H1 (cell line): Measurements from ENCODE around the gene AXIN2. TPM values are rescaled to one million over a fixed set of nuclear protein-coding genes. Genes with fewer than 3 reads are reported as not detected.

ENCODE experiments used
- CTCF ChIA-PET: fragments of 300-600 bp; sonication (Branson Sonifier 250); formaldehyde crosslinking; loops from one replicate; lab custom pipeline; 2021; ENCODE audit not compliant: partially characterized antibody; lab: Charles Lee
- POLR2A ChIA-PET: fragments of 300-600 bp; sonication (Branson Sonifier 250); formaldehyde crosslinking; loops from one replicate; lab custom pipeline; 2021; ENCODE audit warnings: inconsistent platforms; ENCODE audit not compliant: partially characterized antibody; lab: Charles Lee
- DNase-seq, 2 experiments: peaks; one replicate each; pipeline versions ENCODE4 v3.0.0 to v3.0.0-alpha.2; 2010 to 2022; ENCODE audit warnings: low spot score in 2 of 2, low read depth in 1 of 2, mixed read lengths in 1 of 2
- FAIRE-seq: peaks from 2 replicates; lab custom pipeline; 2011; peaks lifted over from hg19 to GRCh38; lab: Jason Lieb, UNC
- H2AFZ ChIP-seq: 2 replicates; pipeline ENCODE4 v1.8.1; 2012; ENCODE audit warnings: low read length, inconsistent platforms
- H2AK5ac ChIP-seq: 2 replicates; pipeline ENCODE4 v1.6.1; 2013; ENCODE audit warnings: low read depth, low read length
- H2BK120ac ChIP-seq: replicated peaks from 2 replicates; pipeline ENCODE3; 2013; ENCODE audit warnings: low read depth, low read length, inconsistent platforms
- H2BK12ac ChIP-seq: 2 replicates; pipeline ENCODE4 v1.6.1; 2013; ENCODE audit warnings: low read depth, low read length
- H2BK15ac ChIP-seq: 2 replicates; pipeline ENCODE4 v1.6.1; 2013; ENCODE audit warnings: low read length
- H2BK20ac ChIP-seq: 2 replicates; pipeline ENCODE4 v1.6.1; 2013; ENCODE audit warnings: low read length
- H2BK5ac ChIP-seq: 2 replicates; pipeline ENCODE4 v1.6.1; 2013; ENCODE audit warnings: low read depth, low read length
- H3K14ac ChIP-seq: 2 replicates; pipeline ENCODE4 v1.6.1; 2013; ENCODE audit warnings: inconsistent platforms; ENCODE audit not compliant: insufficient read length
- H3K18ac ChIP-seq: 2 replicates; pipeline ENCODE4 v1.6.1; 2013; ENCODE audit warnings: low read length; ENCODE audit errors: extremely low read depth
- H3K23ac ChIP-seq: 2 replicates; pipeline ENCODE4 v1.6.1; 2013; ENCODE audit warnings: inconsistent platforms; ENCODE audit not compliant: insufficient read length
- H3K23me2 ChIP-seq: 2 replicates; pipeline ENCODE4 v1.6.1; 2013; ENCODE audit warnings: low read depth, low read length
- H3K27ac ChIP-seq: 2 replicates; pipeline ENCODE4 v1.6.1; 2011; ENCODE audit warnings: low read depth, low read length, inconsistent platforms
- H3K27me3 ChIP-seq, 4 experiments: replicated peaks in 1 of 4; 1 replicate in 1 of 4; 2 replicates in 3 of 4; pipeline versions ENCODE4 v1.6.1 to v1.8.1; 2011 to 2013; ENCODE audit warnings: low read length in 3 of 4, mild to moderate bottlenecking in 3 of 4, inconsistent platforms in 2 of 4, mixed read lengths in 2 of 4, moderate library complexity in 1 of 4; ENCODE audit not compliant: control insufficient read depth in 3 of 4, insufficient read depth in 3 of 4; ENCODE audit errors: extremely low read depth in 1 of 4
- H3K36me3 ChIP-seq, 4 experiments: 2 replicates each; pipeline versions ENCODE4 v1.6.1 to v1.8.1; 2011 to 2013; ENCODE audit warnings: mild to moderate bottlenecking in 4 of 4, low read length in 3 of 4, moderate library complexity in 2 of 4, control low read depth in 1 of 4, inconsistent platforms in 1 of 4; ENCODE audit not compliant: insufficient read depth in 4 of 4, control insufficient read depth in 2 of 4
- H3K4ac ChIP-seq: replicated peaks from 2 replicates; pipeline ENCODE3; 2013; ENCODE audit warnings: low read length, low read depth, mixed read lengths, inconsistent platforms; ENCODE audit not compliant: insufficient read length
- H3K4me1 ChIP-seq, 4 experiments: replicated peaks in 1 of 4; 1 replicate in 1 of 4; 2 replicates in 3 of 4; pipeline versions ENCODE4 v1.6.1 to v1.8.1; 2011 to 2013; ENCODE audit warnings: low read length in 3 of 4, inconsistent platforms in 2 of 4, mixed read lengths in 1 of 4; ENCODE audit not compliant: insufficient read depth in 4 of 4, control insufficient read depth in 3 of 4
- H3K4me2 ChIP-seq, 2 experiments: 2 replicates each; pipeline versions ENCODE4 v1.6.1 to v1.8.1; 2011 to 2013; ENCODE audit warnings: low read depth in 2 of 2, low read length in 2 of 2, control low read depth in 1 of 2, inconsistent platforms in 1 of 2, mild to moderate bottlenecking in 1 of 2; ENCODE audit not compliant: insufficient read depth in 1 of 2
- H3K4me3 ChIP-seq, 4 experiments: fragments of 200-600, 300-600 bp in 1 of 4; sonication (generic), shearing (Covaris generic), sonication (Bioruptor Twin) in 1 of 4; 2 replicates each; pipeline versions ENCODE4 v1.5.1 to v1.8.1; 2011 to 2016; ENCODE audit warnings: low read length in 4 of 4, low read depth in 3 of 4, control low read depth in 2 of 4, inconsistent platforms in 2 of 4, mild to moderate bottlenecking in 2 of 4, mixed read lengths in 1 of 4, moderate library complexity in 1 of 4; ENCODE audit not compliant: insufficient read depth in 2 of 4; ENCODE audit errors: extremely low read depth in 1 of 4
- H3K56ac ChIP-seq: replicated peaks from 2 replicates; pipeline ENCODE3; 2013; ENCODE audit warnings: low read depth, mild to moderate bottlenecking, mixed read lengths, low read length, inconsistent platforms; ENCODE audit not compliant: insufficient read length
- H3K79me1 ChIP-seq: 2 replicates; pipeline ENCODE4 v1.6.1; 2013; ENCODE audit warnings: low read depth, low read length, control low read depth
- H3K79me2 ChIP-seq, 2 experiments: 2 replicates each; pipeline versions ENCODE4 v1.6.1 to v1.8.1; 2012 to 2013; ENCODE audit warnings: low read length in 2 of 2, mild to moderate bottlenecking in 2 of 2, inconsistent platforms in 1 of 2; ENCODE audit not compliant: insufficient read depth in 2 of 2, control insufficient read depth in 1 of 2
- H3K9ac ChIP-seq, 4 experiments: replicated peaks in 1 of 4; 1 replicate in 1 of 4; 2 replicates in 3 of 4; pipeline versions ENCODE4 v1.6.1 to v1.8.1; 2011 to 2013; ENCODE audit warnings: low read depth in 3 of 4, low read length in 3 of 4, control low read depth in 2 of 4, mild to moderate bottlenecking in 2 of 4, moderate library complexity in 2 of 4, inconsistent platforms in 1 of 4; ENCODE audit errors: extremely low read depth in 1 of 4
- H3K9me3 ChIP-seq, 2 experiments: 2 replicates each; pipeline versions ENCODE4 v1.6.1 to v1.8.1; 2012 to 2013; ENCODE audit warnings: mild to moderate bottlenecking in 2 of 2, moderate library complexity in 2 of 2, control low read depth in 1 of 2, inconsistent platforms in 1 of 2, low read depth in 1 of 2, low read length in 1 of 2, mixed read lengths in 1 of 2; ENCODE audit not compliant: insufficient read depth in 2 of 2
- H4K20me1 ChIP-seq, 2 experiments: replicated peaks in 1 of 2; 2 replicates each; pipeline versions ENCODE3 to v1.8.1; 2011 to 2013; ENCODE audit warnings: inconsistent platforms in 2 of 2, low read length in 2 of 2, mild to moderate bottlenecking in 1 of 2; ENCODE audit not compliant: insufficient read depth in 2 of 2, control insufficient read depth in 1 of 2
- H4K5ac ChIP-seq: 2 replicates; pipeline ENCODE4 v1.6.1; 2013; ENCODE audit warnings: low read length, low read depth, mixed read lengths, inconsistent platforms; ENCODE audit not compliant: insufficient read length
- H4K8ac ChIP-seq: 2 replicates; pipeline ENCODE4 v1.8.0; 2013; ENCODE audit warnings: mild to moderate bottlenecking, moderate library complexity, low read length, inconsistent platforms; ENCODE audit not compliant: insufficient read depth; ENCODE audit errors: extremely low read depth
- H4K91ac ChIP-seq: replicated peaks from 2 replicates; pipeline ENCODE3; 2013; ENCODE audit warnings: low read length, mixed read lengths, inconsistent platforms; ENCODE audit not compliant: insufficient read length
- BACH1 ChIP-seq: IDR thresholded peaks from 2 replicates; pipeline ENCODE4 v1.6.1; 2012; ENCODE audit warnings: low read length, improper control_type of control experiment
- CBX8 ChIP-seq: fragments of 300-800, 300-1000 bp; sonication (generic); IDR thresholded peaks from 2 replicates; pipeline ENCODE4 v1.7.1; 2016; ENCODE audit warnings: low read depth, low read length, borderline replicate concordance
- EZH2 ChIP-seq: fragments of 200-600 bp; sonication (generic); IDR thresholded peaks from 2 replicates; pipeline ENCODE4 v1.7.1; 2012; ENCODE audit warnings: low read depth, mild to moderate bottlenecking, moderate library complexity, low read length, inconsistent platforms; ENCODE audit not compliant: severe bottlenecking
- GABPA ChIP-seq: IDR thresholded peaks from 2 replicates; pipeline ENCODE4 v1.6.1; 2011; ENCODE audit warnings: mild to moderate bottlenecking, low read length, moderate library complexity, borderline replicate concordance; ENCODE audit not compliant: insufficient read depth
- HDAC6 ChIP-seq: IDR thresholded peaks from one replicate; pipeline ENCODE4 v1.7.1; 2012; ENCODE audit warnings: low read depth, mild to moderate bottlenecking, inconsistent platforms, low read length, moderate library complexity
- PHF8 ChIP-seq: fragments of 200-600 bp; sonication (generic); conservative IDR thresholded peaks from 2 replicates; pipeline ENCODE4 v1.7.1; 2012; ENCODE audit warnings: low read depth, mild to moderate bottlenecking, inconsistent platforms, low read length, moderate library complexity
- POU5F1 ChIP-seq: IDR thresholded peaks from 2 replicates; pipeline ENCODE4 v1.6.1; 2011; ENCODE audit warnings: low read depth, mild to moderate bottlenecking, low read length, moderate library complexity
- RAD21 ChIP-seq, 2 experiments: IDR thresholded peaks in 1 of 2; conservative IDR thresholded peaks in 1 of 2; 2 replicates each; pipeline ENCODE4 v1.6.1; 2011; ENCODE audit warnings: low read depth in 2 of 2, low read length in 2 of 2, improper control_type of control experiment in 1 of 2, inconsistent platforms in 1 of 2, mild to moderate bottlenecking in 1 of 2, moderate library complexity in 1 of 2
- RXRA ChIP-seq: IDR thresholded peaks from 2 replicates; pipeline ENCODE4 v1.6.1; 2011; ENCODE audit warnings: low read depth, mild to moderate bottlenecking, low read length, moderate library complexity; ENCODE audit not compliant: insufficient read depth
- SIX5 ChIP-seq: IDR thresholded peaks from 2 replicates; pipeline ENCODE4 v1.6.1; 2011; ENCODE audit warnings: mild to moderate bottlenecking, low read depth, low read length
- SP1 ChIP-seq: IDR thresholded peaks from 2 replicates; pipeline ENCODE4 v1.6.1; 2011; ENCODE audit warnings: low read depth, low read length
- SRF ChIP-seq: IDR thresholded peaks from 2 replicates; pipeline ENCODE4 v1.6.1; 2011; ENCODE audit warnings: mild to moderate bottlenecking, low read depth, low read length, moderate library complexity
- WGBS, 2 experiments: shearing (Covaris generic) in 1 of 2; methylation state at CpG; one replicate each; pipeline versions ENCODE4 v1.1.6 to v1.1.7; 2013 to 2015; ENCODE audit warnings: low lambda C conversion rate in 2 of 2, mixed read lengths in 2 of 2, inconsistent platforms in 1 of 2, low coverage in 1 of 2, missing lambda C conversion rate in 1 of 2; ENCODE audit not compliant: insufficient replicate concordance in 2 of 2, insufficient coverage in 1 of 2, insufficient read length in 1 of 2; ENCODE audit errors: extremely low coverage in 1 of 2, missing lambda C conversion rate in 1 of 2; 5-methylcytosine and 5-hydroxymethylcytosine counted together
- polyA plus RNA-seq, 7 experiments: library from polyadenylated mRNA; depleted of rRNA in 3 of 7; stranded (reverse) in 5 of 7; unstranded in 2 of 7; fragments of >200 nt in 5 of 7; fragments of 200-250 nt in 2 of 7; gene quantifications; 1 replicate in 5 of 7; 2 replicates in 1 of 7; 4 replicates in 1 of 7; pipeline versions ENCODE4 v1.2.1 to v1.2.3, GENCODE V29; 2011 to 2013; ENCODE audit warnings: missing spikeins in 2 of 7, mixed read lengths in 2 of 7
- total RNA-seq: library from RNA; stranded (reverse); fragmentation: NEBNext Ultra II Directional; extraction: Animal tissue kit (Norgen Biotek cat#: 25700); gene quantifications from 2 replicates; pipeline ENCODE4 v1.2.1, GENCODE V29; 2021

The AXIN2 gene
- total and polyA plus RNA-seq, 2 of the 8 experiments (the other 6 are each of a cell fraction or from before 2014, with no cell fraction given): 17.7 to 33.4 TPM

- no peak for DNase-seq
- no peak for TF ChIP-seq BACH1
- no peak for TF ChIP-seq POU5F1
- no peak for TF ChIP-seq SIX5
- TF ChIP-seq PHF8: no peak
- TF ChIP-seq SP1: no peak
- no peak for TF ChIP-seq CBX8
- TF ChIP-seq RAD21 (IDR thresholded peaks at IDR 0.05 in 1 of 2, conservative IDR thresholded peaks at IDR 0.05 in 1 of 2; ENCODE audit: low read depth in 2 of 2, low read length in 2 of 2): peak; percentile 37 to 59; a peak in 3 of 4 replicates
- no peak for TF ChIP-seq RXRA
- TF ChIP-seq GABPA: no peak
- TF ChIP-seq HDAC6: no peak
- TF ChIP-seq EZH2: no peak
- no peak for TF ChIP-seq SRF
Measured at GRCh38 chr17:65576939-65577338, 15.5 kb upstream of the AXIN2 start.

More at GRCh38 chr17:65576939-65577338, 15.5 kb upstream of the AXIN2 start:
- no peak overlapping the region for H2AFZ ChIP-seq
- H3K56ac ChIP-seq: no peak overlapping the region
- ChIA-PET POLR2A (interaction anchor here (1.3 to 1.8 kb wide), 2 partner anchors 10 to 14 kb away, joined by 3 to 4 read pairs; no protein-coding TSS in a partner anchor), CTCF (interaction anchor here (0.6 to 1.4 kb wide), 5 partner anchors 9 to 290 kb away, joined by 3 read pairs; no protein-coding TSS in a partner anchor)
- H3K36me3 ChIP-seq: no peaks in the 10 kb centered on the region
- H3K18ac ChIP-seq: peak overlapping the region; percentile 2
- H3K23me2 ChIP-seq: no peaks in the 10 kb centered on the region
- H3K9me3 ChIP-seq: no peaks in the 10 kb centered on the region
- no peak overlapping the region for H4K5ac ChIP-seq
- H3K14ac ChIP-seq: no peak overlapping the region
- WGBS, 2 experiments: 93% methylated on average over 12 of the region's 12 CpGs; no CpG with 5 or more reads in 1 of the 2 experiments
- peak overlapping the region; percentile 70 for H4K91ac ChIP-seq
- no peak overlapping the region for H4K8ac ChIP-seq
- no peak overlapping the region for H3K4ac ChIP-seq
- no peak overlapping the region for H3K9ac ChIP-seq
- H3K4me3 ChIP-seq: no peak overlapping the region
- no peak for FAIRE-seq
- H3K23ac ChIP-seq: no peak overlapping the region
- no peaks in the 10 kb centered on the region for H3K27me3 ChIP-seq
- H2BK12ac ChIP-seq: peak overlapping the region; percentile 60; the same call in 1 of the 2 replicates
- no peak overlapping the region for H3K4me2 ChIP-seq
- peak overlapping the region; percentile 94; the same call in 1 of the 2 replicates for H2BK20ac ChIP-seq
- H3K79me1 ChIP-seq: no peaks in the 10 kb centered on the region
- H2AK5ac ChIP-seq: 0 out of 2 replicates have a peak overlapping the region, but pooled peaks have one; percentile 80
- peaks cover 8 to 17% (median 12%) of the 10 kb centered on the region in 4 experiments for H3K4me1 ChIP-seq
- H2BK15ac ChIP-seq: no peak overlapping the region
- H3K79me2 ChIP-seq: no peaks in the 10 kb centered on the region
- H3K27ac ChIP-seq: no peak overlapping the region
- H2BK120ac ChIP-seq: no peak overlapping the region
- peak overlapping the region; percentile 61; the same call in 1 of the 2 replicates for H2BK5ac ChIP-seq
- H4K20me1 ChIP-seq: no peaks in the 10 kb centered on the region
